ENCODE measurements around the gene MOCS1. TPM values are rescaled to one million over a fixed set of nuclear protein-coding genes. Genes with fewer than 3 reads are reported as not detected.

The MOCS1 gene
- total RNA-seq, 4 donors from 2014 or later, result 10.2 to 58.9 (median 20.3) TPM

- no peaks in the 10 kb centered on the region for H3K9me3 ChIP-seq
- H3K27me3 ChIP-seq, result no peaks in the 10 kb centered on the region
- no peak for DNase-seq
- TF ChIP-seq CTCF (IDR thresholded peaks at IDR 0.05) (no peak), POLR2A (IDR thresholded peaks at IDR 0.05) (no peak)
- no peak overlapping the region for H3K4me3 ChIP-seq
- no peaks in the 10 kb centered on the region for H3K36me3 ChIP-seq
- intact Hi-C loops (cut with DNase I; ENCODE audit: low total_unique reads), result no loop called here
- no peak overlapping the region for H3K27ac ChIP-seq
- no peaks in the 10 kb centered on the region for H3K4me1 ChIP-seq
Observed at GRCh38 chr6:39906318-39906761, 27.9 kb downstream of the MOCS1 start.

GRCh38 chr6:39905640-39905975 is 28.7 kb downstream of the MOCS1 start:
- no peaks in the 10 kb centered on the region for H3K36me3 ChIP-seq

GRCh38 chr6:39904946-39905639 is 29.2 kb downstream of the MOCS1 start:
- TF ChIP-seq POLR2A (IDR thresholded peaks at IDR 0.05) (no peak), CTCF (IDR thresholded peaks at IDR 0.05) (no peak)
- Histone ChIP-seq H3K4me1 (no peaks in the 10 kb centered on the region), H3K4me3 (no peak overlapping the region), H3K27ac (no peak overlapping the region), H3K36me3 (no peaks in the 10 kb centered on the region), H3K27me3 (no peaks in the 10 kb centered on the region), H3K9me3 (no peaks in the 10 kb centered on the region)
- intact Hi-C loops (cut with DNase I; ENCODE audit: low total_unique reads), result no loop called here
- no peak for DNase-seq

More at GRCh38 chr6:39905640-39905975, 28.7 kb downstream of the MOCS1 start:
- intact Hi-C loops (cut with DNase I; ENCODE audit: low total_unique reads), result no loop called here
- no peaks in the 10 kb centered on the region for H3K4me1 ChIP-seq
- no peaks in the 10 kb centered on the region for H3K9me3 ChIP-seq
- no peaks in the 10 kb centered on the region for H3K27me3 ChIP-seq
- TF ChIP-seq POLR2A (IDR thresholded peaks at IDR 0.05), result no peak
- no peak for TF ChIP-seq CTCF (IDR thresholded peaks at IDR 0.05)
- H3K4me3 ChIP-seq, result no peak overlapping the region
- DNase-seq, result no peak
- no peak overlapping the region for H3K27ac ChIP-seq

GRCh38 chr6:39903656-39904055 is 30.6 kb downstream of the MOCS1 start:
- no peaks in the 10 kb centered on the region for H3K9me3 ChIP-seq
- H3K27me3 ChIP-seq, result no peaks in the 10 kb centered on the region
- no peaks in the 10 kb centered on the region for H3K36me3 ChIP-seq
- no peak overlapping the region for H3K27ac ChIP-seq
- TF ChIP-seq CTCF (IDR thresholded peaks at IDR 0.05) (no peak), POLR2A (IDR thresholded peaks at IDR 0.05) (no peak)
- no peak for DNase-seq
- H3K4me1 ChIP-seq, result no peaks in the 10 kb centered on the region
- intact Hi-C loops (cut with DNase I; ENCODE audit: low total_unique reads), result no loop called here
- no peak overlapping the region for H3K4me3 ChIP-seq

GRCh38 chr6:39902786-39903465 is 31.3 kb downstream of the MOCS1 start:
- intact Hi-C loops (cut with DNase I; ENCODE audit: low total_unique reads), result no loop called here
- no peak overlapping the region for H3K27ac ChIP-seq
- no peak for DNase-seq
- no peaks in the 10 kb centered on the region for H3K36me3 ChIP-seq
- H3K27me3 ChIP-seq, result no peaks in the 10 kb centered on the region
- no peaks in the 10 kb centered on the region for H3K4me1 ChIP-seq
- no peak for TF ChIP-seq CTCF (IDR thresholded peaks at IDR 0.05)
- no peak for TF ChIP-seq POLR2A (IDR thresholded peaks at IDR 0.05)
- H3K9me3 ChIP-seq, result no peaks in the 10 kb centered on the region
- H3K4me3 ChIP-seq, result no peak overlapping the region
